Loucy (cell line): ENCODE data around the gene CAPN8.

Experiments used
- CTCF ChIP-seq: fragments of 200-600 bp; sonication (generic); conservative IDR thresholded peaks from 2 replicates; pipeline ENCODE4 v1.5.1; 2014; ENCODE audit warnings: mild to moderate bottlenecking, antibody characterized with exemption, low read length
- EZH2phosphoT487 ChIP-seq: fragments of 200-600 bp; IDR thresholded peaks from 2 replicates; pipeline ENCODE4 v1.6.1; 2018; ENCODE audit warnings: antibody characterized with exemption, mild to moderate bottlenecking, moderate library complexity, borderline replicate concordance

GRCh38 chr1:223700388-223700918, 35.0 kb upstream of the CAPN8 start:
- TF ChIP-seq EZH2phosphoT487 (no peak), CTCF (no peak)
